HEK293T (cell line): ENCODE data around the gene CDHR2.

ENCODE experiments used
- CTCF ChIA-PET: fragments of 350-600 bp; formaldehyde crosslinking; extraction: SDS; loops from one replicate; lab custom pipeline; 2021; ENCODE audit warnings: antibody characterized with exemption, inconsistent platforms; lab: Yijun Ruan, JAX
- POLR2A ChIA-PET: fragments of 350-600 bp; formaldehyde crosslinking; extraction: SDS; loops from one replicate; lab custom pipeline; 2020; ENCODE audit warnings: antibody characterized with exemption, inconsistent platforms; lab: Yijun Ruan, JAX
- DNase-seq: peaks from one replicate; pipeline ENCODE4 v3.0.0; 2012; ENCODE audit warnings: mixed read lengths; ENCODE audit errors: extremely low spot score
- ARNT ChIP-seq: fragments of 450-650 bp; IDR thresholded peaks from 2 replicates; pipeline ENCODE4 v1.6.1; 2017; ENCODE audit warnings: mild to moderate bottlenecking
- BHLHE40 ChIP-seq: fragments of 450-650 bp; IDR thresholded peaks from 2 replicates; pipeline ENCODE4 v1.6.1; 2016; ENCODE audit warnings: mild to moderate bottlenecking, moderate library complexity, borderline replicate concordance
- CTBP1 ChIP-seq: fragments of 450-650 bp; IDR thresholded peaks from 2 replicates; pipeline ENCODE4 v1.6.1; 2016; ENCODE audit warnings: borderline replicate concordance
- ELF4 ChIP-seq: fragments of 450-650 bp; IDR thresholded peaks from 2 replicates; pipeline ENCODE4 v1.6.1; 2017; ENCODE audit warnings: antibody characterized with exemption
- FOXA1 ChIP-seq: fragments of 450-650 bp; IDR thresholded peaks from 2 replicates; pipeline ENCODE4 v1.6.1; 2016; ENCODE audit warnings: mild to moderate bottlenecking
- FOXK2 ChIP-seq: fragments of 450-650 bp; IDR thresholded peaks from 2 replicates; pipeline ENCODE4 v1.6.1; 2016; ENCODE audit warnings: mild to moderate bottlenecking
- FOXM1 ChIP-seq: fragments of 450-650 bp; IDR thresholded peaks from 2 replicates; pipeline ENCODE4 v1.6.1; 2017; ENCODE audit warnings: mild to moderate bottlenecking, borderline replicate concordance
- HDGF ChIP-seq: fragments of 450-650 bp; IDR thresholded peaks from 2 replicates; pipeline ENCODE4 v1.6.1; 2017; ENCODE audit warnings: antibody characterized with exemption, borderline replicate concordance
- L3MBTL2 ChIP-seq: fragments of 450-650 bp; conservative IDR thresholded peaks from 2 replicates; pipeline ENCODE4 v1.6.1; 2016; ENCODE audit warnings: mild to moderate bottlenecking
- LEF1 ChIP-seq: fragments of 450-650 bp; IDR thresholded peaks from 2 replicates; pipeline ENCODE4 v1.6.1; 2017; ENCODE audit warnings: mild to moderate bottlenecking, borderline replicate concordance
- NFRKB ChIP-seq: fragments of 450-650 bp; IDR thresholded peaks from 2 replicates; pipeline ENCODE4 v1.6.1; 2016; ENCODE audit warnings: mild to moderate bottlenecking, moderate library complexity
- SP1 ChIP-seq: fragments of 450-650 bp; IDR thresholded peaks from 2 replicates; pipeline ENCODE4 v1.6.1; 2017
- SUZ12 ChIP-seq: fragments of 450-650 bp; IDR thresholded peaks from 2 replicates; pipeline ENCODE4 v1.6.1; 2016; ENCODE audit warnings: mild to moderate bottlenecking
- TARDBP ChIP-seq: fragments of 450-650 bp; IDR thresholded peaks from 2 replicates; pipeline ENCODE4 v1.6.1; 2016
- ZNF384 ChIP-seq: fragments of 450-650 bp; IDR thresholded peaks from 2 replicates; pipeline ENCODE4 v1.6.1; 2016
- TF ChIP-seq, protein P1 (sequence below): fragments of 450-650 bp; IDR thresholded peaks from 2 replicates; pipeline ENCODE4 v1.6.1; 2016

The CDHR2 gene

DNA sequence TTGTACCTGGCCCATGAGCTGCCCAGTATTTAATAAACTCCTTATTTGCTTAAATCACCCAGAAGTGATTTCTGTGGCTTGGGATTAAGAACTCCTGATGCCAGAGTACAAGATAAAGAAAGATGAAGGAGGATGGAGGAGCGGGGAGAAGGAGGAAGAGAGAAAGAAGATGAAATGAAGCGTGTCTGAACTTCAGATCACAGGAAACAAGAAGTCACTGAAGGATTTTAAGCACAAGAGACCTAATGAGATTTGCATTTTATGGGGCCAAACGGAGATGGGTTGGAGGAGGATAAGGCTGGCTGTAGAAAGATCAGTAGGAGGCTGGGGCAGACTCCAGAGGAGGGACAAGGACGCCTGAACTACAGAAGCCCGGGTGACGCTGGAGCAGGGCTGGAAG is 84.5 kb downstream of the CDHR2 start:
- POLR2A ChIA-PET = interaction anchor here (1.4 kb wide), 1 partner anchor 13 kb away, joined by 7 read pairs; the partner anchor contains the start of gene TSPAN17
- CTCF ChIA-PET = no interaction called here
- DNase-seq = no peak
- no peak for TF ChIP-seq FOXM1
- TF ChIP-seq HDGF = no peak
- TF ChIP-seq SP1 = no peak
- no peak for TF ChIP-seq ZNF384
- no peak for TF ChIP-seq TARDBP
- TF ChIP-seq L3MBTL2 = no peak
- no peak for TF ChIP-seq NFRKB
- TF ChIP-seq FOXA1 = no peak
- no peak for TF ChIP-seq ELF4
- no peak for TF ChIP-seq CTBP1
- no peak for TF ChIP-seq FOXK2
- TF ChIP-seq SUZ12 = no peak
- TF ChIP-seq BHLHE40 = no peak
- no peak for TF ChIP-seq ARNT
- TF ChIP-seq, protein P1, sequence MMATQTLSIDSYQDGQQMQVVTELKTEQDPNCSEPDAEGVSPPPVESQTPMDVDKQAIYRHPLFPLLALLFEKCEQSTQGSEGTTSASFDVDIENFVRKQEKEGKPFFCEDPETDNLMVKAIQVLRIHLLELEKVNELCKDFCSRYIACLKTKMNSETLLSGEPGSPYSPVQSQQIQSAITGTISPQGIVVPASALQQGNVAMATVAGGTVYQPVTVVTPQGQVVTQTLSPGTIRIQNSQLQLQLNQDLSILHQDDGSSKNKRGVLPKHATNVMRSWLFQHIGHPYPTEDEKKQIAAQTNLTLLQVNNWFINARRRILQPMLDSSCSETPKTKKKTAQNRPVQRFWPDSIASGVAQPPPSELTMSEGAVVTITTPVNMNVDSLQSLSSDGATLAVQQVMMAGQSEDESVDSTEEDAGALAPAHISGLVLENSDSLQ = no peak
- no peak for TF ChIP-seq LEF1

DNA sequence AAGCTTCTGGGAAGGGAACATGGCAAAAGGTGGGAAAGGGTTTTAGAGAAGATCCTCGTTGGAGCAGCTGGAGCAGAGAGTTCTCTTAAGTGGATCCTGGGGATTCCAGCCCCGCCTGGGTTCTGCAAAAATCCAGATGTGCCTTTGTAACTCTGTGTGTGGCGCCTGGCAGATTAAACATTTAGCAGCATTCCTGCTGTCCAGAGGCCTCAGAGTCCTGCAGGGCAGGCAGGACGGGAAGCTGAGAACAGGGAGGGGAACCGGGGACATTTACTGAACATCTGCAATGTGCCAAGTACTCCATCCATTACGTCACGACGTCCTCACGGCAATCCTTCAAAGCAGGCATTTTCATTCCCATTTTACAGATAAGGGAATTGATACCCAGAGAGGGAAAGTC is 87.3 kb downstream of the CDHR2 start:
- DNase-seq = no peak
- POLR2A ChIA-PET = interaction anchor here (1.8 kb wide), 1 partner anchor 11 kb away, joined by 9 read pairs; the partner anchor contains the start of gene TSPAN17
- TF ChIP-seq HDGF = no peak
- no peak for TF ChIP-seq ELF4
- TF ChIP-seq L3MBTL2 = no peak
- no peak for TF ChIP-seq ZNF384
- TF ChIP-seq SP1 = no peak
- TF ChIP-seq FOXA1 = no peak
- no peak for TF ChIP-seq FOXK2
- no peak for TF ChIP-seq FOXM1
- no peak for TF ChIP-seq ARNT
- CTCF ChIA-PET = no interaction called here

DNA sequence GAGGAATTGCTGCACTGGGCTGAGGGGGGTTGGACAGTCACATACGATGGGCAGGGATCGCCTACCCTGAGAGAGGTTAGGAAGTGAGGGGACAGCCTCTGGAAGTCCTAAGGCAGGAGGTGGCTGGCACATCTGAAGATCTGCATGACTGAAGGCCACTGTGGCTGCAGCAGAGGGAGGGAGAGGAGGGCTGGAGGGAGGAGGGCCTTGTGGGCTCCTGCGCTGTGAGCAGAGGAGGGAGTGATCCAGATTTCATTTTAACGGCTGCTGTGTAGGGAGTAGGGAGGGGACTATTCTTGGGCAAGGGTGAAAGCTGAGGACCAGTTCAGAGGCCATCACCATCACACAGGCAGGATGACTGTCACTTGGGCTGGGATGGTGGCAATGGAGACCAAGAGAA is 88.4 kb downstream of the CDHR2 start:
- ChIA-PET CTCF (no interaction called here), POLR2A (no interaction called here)
- no peak for DNase-seq
- TF ChIP-seq ZNF384 = no peak
- no peak for TF ChIP-seq BHLHE40
- TF ChIP-seq ELF4 = no peak

DNA sequence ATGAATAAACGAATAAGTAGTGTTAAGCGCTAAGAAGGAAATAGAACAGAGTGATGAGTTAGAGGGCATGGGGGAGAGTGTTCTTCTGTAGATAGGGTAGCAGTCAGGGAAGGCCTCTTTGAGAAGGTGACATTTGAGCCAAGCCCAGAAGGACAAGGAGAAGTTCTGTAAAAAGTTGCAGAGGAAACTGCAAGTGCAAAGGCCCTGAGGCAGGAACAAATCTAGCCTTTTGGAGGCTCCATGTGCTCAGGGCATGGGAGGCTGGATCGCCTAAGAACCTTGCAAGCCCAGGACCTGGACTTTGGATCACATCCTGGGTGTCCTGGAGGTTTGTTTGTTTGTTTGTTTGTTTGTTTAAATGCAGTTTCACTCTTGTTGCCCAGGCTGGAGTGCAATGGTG is 89.3 kb downstream of the CDHR2 start:
- DNase-seq = no peak
- POLR2A ChIA-PET = no interaction called here
- TF ChIP-seq FOXA1 = no peak
- TF ChIP-seq ZNF384 = no peak
- TF ChIP-seq BHLHE40 = no peak
- TF ChIP-seq LEF1 = no peak
- no peak for TF ChIP-seq HDGF
- no peak for TF ChIP-seq TARDBP
- no peak for TF ChIP-seq FOXK2
- TF ChIP-seq, protein P1 = no peak
- no peak for TF ChIP-seq SUZ12
- TF ChIP-seq FOXM1 = no peak
- no peak for TF ChIP-seq ELF4
- TF ChIP-seq NFRKB = no peak
- TF ChIP-seq CTBP1 = no peak
- TF ChIP-seq L3MBTL2 = no peak
- TF ChIP-seq SP1 = no peak
- no peak for TF ChIP-seq ARNT
- CTCF ChIA-PET = no interaction called here

DNA sequence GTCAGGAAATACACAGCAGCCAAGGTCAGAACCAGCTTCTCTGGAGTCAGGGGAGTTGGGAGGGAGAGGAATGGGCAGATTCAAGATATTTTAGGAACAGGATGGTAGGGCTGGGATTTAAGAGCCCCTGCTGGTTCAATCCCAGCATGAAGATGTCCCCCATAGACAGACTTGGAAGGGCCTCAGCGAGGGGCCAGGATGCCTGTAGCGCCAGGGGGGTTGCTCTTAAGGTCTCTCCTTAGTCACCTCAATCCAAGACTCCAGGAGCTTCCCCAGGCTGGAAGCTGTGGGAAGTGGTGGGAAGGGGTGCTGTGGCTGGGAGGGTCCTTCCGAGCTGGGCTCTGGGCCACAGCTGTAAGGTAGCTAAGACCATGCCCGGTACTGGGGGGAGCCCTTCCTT is 90.1 kb downstream of the CDHR2 start:
- ChIA-PET POLR2A (no interaction called here), CTCF (interaction anchor here (1.2 kb wide), 1 partner anchor 9 kb away, joined by 3 read pairs; the partner anchor contains the start of genes EIF4E1B and SNCB)
- no peak for DNase-seq
- TF ChIP-seq FOXA1 = no peak
- TF ChIP-seq FOXM1 = no peak
- no peak for TF ChIP-seq ZNF384
- TF ChIP-seq NFRKB = no peak
- TF ChIP-seq CTBP1 = no peak
- TF ChIP-seq SUZ12 = no peak
- no peak for TF ChIP-seq HDGF

DNA sequence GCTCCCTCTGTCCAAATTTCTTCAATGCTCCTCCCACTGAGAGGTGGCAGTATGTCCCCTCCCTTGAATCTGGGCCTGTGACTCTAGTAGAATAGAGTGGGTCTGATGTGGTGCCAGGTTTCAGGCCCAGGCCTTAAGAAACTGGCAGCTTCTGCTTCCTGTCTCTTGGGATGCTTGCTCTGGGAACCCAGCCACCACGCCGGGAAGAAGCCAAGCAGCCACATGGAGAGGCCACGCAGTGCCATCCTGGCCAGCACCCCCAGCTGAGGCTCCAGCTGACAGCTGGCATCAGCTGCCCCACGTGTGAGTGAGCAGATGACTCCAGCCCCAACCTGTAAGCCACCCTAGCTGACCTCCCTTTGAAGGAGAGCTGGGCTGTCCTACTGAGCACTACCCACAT is 90.8 kb downstream of the CDHR2 start:
- TF ChIP-seq SUZ12 (no peak), FOXK2 (no peak)
- CTCF ChIA-PET = interaction anchor here (1.2 kb wide), 1 partner anchor 10 kb away, joined by 3 read pairs; the partner anchor contains the start of genes EIF4E1B and SNCB
- POLR2A ChIA-PET = interaction anchor here (1.1 to 1.5 kb wide), 2 partner anchors 10 to 31 kb away, joined by 3 read pairs; partner anchors contain the start of genes EIF4E1B and SNCB
- DNase-seq = no peak

DNA sequence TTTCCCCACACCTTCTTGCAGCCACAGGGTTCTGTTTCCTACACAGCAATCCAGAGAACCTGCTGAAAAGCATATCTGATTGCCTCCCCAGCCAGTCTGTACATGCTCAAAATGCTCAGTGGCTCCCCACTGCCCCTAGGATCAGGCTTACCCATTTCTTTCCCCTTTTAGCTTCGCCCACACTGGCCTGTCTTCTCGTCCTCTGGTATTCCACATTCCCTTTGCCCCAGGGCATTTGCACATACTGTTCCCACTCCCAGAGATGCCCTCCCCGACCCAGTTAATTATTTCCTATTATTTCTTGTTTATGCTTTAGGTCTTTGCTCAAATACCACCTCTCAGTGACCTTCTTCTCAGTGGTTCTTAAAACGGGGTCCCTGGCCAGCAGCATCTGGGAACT is 91.5 kb downstream of the CDHR2 start:
- no peak for DNase-seq
- CTCF ChIA-PET = interaction anchor here (1.2 kb wide), 1 partner anchor 10 kb away, joined by 3 read pairs; the partner anchor contains the start of genes EIF4E1B and SNCB

More for the DNA sequence above, 91.5 kb downstream of the CDHR2 start:
- TF ChIP-seq ZNF384 = no peak
- POLR2A ChIA-PET = interaction anchor here (1.1 to 1.5 kb wide), 2 partner anchors 10 to 31 kb away, joined by 3 read pairs; partner anchors contain the start of genes EIF4E1B and SNCB
